GM12874 (cell line): Measurements from ENCODE around the gene RGP1.

ENCODE experiments used
- TF ChIP-seq, protein P1 (sequence below): IDR thresholded peaks from 2 replicates; pipeline ENCODE4 v1.5.1; 2011; ENCODE audit warnings: low read depth, mild to moderate bottlenecking, control low read depth, low read length, moderate library complexity; ENCODE audit not compliant: insufficient read depth

Gene RGP1

DNA sequence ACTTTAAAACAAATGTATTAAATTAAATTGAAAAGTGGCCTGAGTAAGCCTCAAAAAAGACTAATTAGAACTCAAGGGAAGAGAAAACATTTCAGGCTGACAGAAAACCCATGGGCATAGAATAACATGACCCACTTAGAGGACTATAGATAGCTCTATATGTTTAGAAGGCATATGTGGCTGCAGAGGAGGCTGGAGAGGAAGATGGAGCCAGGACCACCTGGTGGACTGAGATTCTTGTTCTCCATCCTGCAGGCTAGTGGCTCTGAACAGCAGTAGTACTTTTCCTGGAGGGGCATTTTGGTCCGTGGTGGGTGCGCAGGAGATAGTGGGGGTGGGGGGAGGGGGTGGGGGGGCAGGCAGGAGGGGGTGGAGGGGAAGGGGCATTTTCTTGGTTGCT, 32.0 kb downstream of the RGP1 start:
- TF ChIP-seq, protein P1, sequence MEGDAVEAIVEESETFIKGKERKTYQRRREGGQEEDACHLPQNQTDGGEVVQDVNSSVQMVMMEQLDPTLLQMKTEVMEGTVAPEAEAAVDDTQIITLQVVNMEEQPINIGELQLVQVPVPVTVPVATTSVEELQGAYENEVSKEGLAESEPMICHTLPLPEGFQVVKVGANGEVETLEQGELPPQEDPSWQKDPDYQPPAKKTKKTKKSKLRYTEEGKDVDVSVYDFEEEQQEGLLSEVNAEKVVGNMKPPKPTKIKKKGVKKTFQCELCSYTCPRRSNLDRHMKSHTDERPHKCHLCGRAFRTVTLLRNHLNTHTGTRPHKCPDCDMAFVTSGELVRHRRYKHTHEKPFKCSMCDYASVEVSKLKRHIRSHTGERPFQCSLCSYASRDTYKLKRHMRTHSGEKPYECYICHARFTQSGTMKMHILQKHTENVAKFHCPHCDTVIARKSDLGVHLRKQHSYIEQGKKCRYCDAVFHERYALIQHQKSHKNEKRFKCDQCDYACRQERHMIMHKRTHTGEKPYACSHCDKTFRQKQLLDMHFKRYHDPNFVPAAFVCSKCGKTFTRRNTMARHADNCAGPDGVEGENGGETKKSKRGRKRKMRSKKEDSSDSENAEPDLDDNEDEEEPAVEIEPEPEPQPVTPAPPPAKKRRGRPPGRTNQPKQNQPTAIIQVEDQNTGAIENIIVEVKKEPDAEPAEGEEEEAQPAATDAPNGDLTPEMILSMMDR, result no peak

DNA sequence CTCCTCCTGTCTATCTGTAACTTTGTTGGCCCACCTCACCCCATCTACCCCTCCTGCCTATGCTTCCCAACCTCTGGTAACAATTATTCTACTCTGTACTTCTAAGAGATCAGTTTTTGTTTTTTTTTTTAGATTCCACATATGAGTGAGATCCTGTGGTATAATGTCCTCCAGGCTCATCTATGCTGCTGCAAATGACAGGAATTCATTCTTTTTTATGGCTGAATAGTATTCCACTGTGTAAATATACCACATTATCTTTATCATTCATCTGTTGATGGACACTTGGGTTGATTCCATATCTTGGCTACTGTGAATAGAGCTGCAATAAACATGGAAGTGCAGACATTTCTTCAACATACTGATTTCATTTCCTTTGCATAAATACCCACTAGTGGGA, 34.3 kb downstream of the RGP1 start:
- TF ChIP-seq, protein P1, result no peak

DNA sequence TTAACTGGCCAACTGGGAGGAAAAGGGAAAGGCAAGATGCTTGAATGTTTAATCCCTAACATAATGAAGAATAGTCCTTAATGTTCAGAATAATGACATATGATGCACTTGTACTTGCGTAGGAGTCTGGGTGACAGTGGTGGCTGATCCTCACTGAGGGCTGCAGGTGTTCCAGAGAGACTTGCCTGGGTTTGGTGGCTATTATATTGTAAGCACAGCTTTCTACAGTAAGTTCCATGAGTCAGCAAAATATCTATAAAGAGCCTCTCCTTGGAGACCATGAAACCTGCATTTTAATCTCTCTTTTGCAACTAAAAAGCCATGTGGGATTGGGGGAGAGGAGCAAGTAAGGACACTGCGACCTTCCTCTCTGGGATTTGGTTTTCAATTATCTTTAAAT, 40.5 kb downstream of the RGP1 start:
- TF ChIP-seq, protein P1, result no peak

DNA sequence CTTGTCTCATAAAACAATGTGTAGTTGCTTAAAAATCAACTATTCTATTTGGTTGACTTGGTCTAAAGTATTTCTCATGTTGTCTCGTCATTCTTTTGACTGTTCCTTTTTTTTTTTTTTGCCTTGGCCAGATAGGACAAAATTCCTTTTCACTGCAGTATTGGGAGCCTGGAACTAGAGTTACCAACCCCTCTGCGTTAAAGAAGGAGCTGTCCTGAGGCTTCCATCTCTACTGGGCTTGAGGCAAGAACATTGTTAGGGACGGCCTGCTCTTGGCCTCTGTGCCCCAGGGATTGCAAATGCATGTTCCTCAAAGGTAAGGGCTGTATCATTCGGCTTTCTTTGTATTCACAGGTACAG, 40.9 kb downstream of the RGP1 start:
- TF ChIP-seq, protein P1, result no peak

DNA sequence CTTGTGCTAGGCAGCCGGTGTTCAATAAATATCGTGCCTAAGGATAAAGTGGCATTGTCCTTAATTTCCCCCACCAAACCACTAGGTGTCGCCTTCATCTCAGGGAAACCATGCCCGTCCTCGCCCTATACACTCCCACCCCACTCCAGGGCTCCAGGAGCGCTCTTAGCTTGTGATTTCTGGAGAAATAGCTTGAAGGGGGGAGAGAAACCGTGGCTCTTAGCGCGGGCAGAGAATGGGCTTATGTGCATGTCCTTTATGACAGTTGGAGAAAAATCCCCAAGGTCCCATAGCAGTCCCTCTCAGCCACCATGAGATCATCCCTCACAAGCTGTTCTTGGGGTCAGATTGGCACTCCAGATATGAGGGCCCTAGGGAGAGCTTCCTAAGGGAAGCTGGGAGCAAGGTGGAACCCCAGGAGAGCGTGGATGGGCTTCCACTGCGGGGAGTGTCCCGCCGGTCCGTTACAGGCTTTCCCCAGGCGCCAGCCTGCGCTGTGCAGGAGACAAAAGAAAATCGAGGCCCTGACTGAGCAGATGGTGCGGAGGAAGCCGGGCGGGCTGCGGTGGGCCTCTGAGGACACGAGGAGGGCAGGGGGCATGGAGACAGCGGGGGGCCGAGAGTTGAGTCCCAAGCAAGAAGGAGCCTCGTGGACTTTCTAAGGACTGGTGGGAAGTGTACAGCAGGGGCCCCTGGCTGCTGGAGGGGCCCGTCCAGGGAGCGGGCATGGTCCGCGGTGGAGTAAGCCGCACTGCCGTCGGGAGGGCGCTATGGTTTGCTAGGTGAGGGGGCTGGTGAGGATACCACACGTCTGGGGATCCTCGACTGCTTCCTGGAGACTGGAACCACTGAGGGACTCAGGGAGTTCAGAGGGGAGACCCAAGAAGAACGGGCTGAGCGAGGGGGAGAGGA, 41.6 kb downstream of the RGP1 start:
- TF ChIP-seq, protein P1, result peak; percentile 78

DNA sequence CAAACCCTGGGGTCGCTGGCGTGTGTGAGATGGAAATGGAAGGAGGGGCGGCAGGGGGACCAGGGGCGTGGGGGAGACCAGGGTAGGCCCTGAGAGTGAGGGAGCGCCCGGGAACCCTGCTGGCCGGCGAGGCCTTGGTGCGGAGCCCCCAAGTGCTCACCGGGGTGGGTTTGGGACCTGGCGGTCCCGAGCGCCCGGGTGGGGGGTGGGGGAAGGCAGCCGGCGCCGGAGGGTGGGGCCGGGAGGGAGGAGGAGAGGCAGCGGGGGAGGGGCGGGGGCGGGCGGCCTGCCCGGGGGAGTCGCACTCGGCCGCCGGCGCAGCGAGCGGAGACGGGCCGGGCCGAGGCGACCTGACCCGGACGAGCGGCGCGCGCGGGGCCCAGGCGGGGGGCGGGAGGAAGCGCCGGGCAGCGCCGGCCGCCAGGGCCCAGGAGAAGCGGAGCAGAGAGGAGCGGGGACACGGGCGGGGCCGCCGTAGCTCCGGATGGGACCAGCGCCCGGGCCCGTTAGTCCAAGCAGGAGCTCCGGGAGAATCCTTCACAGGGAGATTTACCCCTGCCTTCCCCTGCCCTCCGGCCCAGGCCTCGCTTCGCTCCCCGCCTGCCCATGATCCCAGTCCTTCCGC, 42.3 kb downstream of the RGP1 start, which contains the start of gene NPR2:
NPR2 (plus strand) TSS at position 295 of the 625 bp plus-strand sequence. CDS start 818 bp downstream, outside the sequence.
- TF ChIP-seq, protein P1, result no peak

DNA sequence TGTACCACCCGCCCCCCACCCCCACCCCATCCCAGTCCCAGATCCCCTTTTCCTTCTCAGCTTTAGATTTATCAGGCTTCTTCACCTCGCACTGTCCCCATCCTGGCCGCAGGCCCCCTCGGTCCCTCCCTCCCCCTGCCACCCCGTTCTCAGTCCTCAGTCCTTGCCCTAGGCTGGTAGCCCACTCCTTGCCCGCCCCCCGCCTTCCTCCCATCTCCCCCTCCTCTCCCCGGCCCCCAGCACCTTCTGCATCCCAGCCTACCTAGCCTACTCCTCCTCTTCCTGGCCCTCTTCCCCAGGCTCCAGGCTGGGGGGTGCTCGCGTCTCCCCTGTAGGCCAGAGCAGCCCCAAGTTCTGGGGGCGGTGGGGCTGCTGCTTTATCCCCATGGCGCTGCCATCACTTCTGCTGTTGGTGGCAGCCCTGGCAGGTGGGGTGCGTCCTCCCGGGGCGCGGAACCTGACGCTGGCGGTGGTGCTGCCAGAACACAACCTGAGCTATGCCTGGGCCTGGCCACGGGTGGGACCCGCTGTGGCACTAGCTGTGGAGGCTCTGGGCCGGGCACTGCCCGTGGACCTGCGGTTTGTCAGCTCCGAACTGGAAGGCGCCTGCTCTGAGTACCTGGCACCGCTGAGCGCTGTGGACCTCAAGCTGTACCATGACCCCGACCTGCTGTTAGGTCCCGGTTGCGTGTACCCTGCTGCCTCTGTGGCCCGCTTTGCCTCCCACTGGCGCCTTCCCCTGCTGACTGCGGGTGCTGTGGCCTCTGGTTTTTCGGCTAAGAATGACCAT, 43.1 kb downstream of the RGP1 start:
- TF ChIP-seq, protein P1, result no peak
